ENCODE measurements around the gene ACAP1.
A peak's percentile ranks its signal among the peaks of the same experiment; 100 is the strongest.

The ACAP1 gene

GRCh38 chr17:7306911-7307685 is 29.2 kb upstream of the ACAP1 start, which contains the start of gene EIF5A:
Gene EIF5A (plus strand): TSS chr17:7307628. CDS start chr17:7309636, 2,008 bp downstream.
- Mint-ChIP-seq H3K4me3 (peak within 1 kb of the TSS; percentile 94), H3K4me1 (ENCODE audit: low read depth) (peaks cover 35% of the 10 kb centered on the region)
- intact Hi-C loops (cut with micrococcal nuclease) = loop anchor here (5.0 kb wide), 1 partner anchor 55 kb away; the partner anchor contains the start of genes CTDNEP1 and ELP5

GRCh38 chr17:7307686-7308624 is 28.4 kb upstream of the ACAP1 start:
- Mint-ChIP-seq H3K27ac (peak overlapping the region; percentile 95), H3K4me1 (ENCODE audit: low read depth) (peaks cover 44% of the 10 kb centered on the region), H3K27me3 (no peaks in the 10 kb centered on the region), H3K9me3 (no peaks in the 10 kb centered on the region), H3K36me3 (ENCODE audit: low read depth) (peaks cover 53% of the 10 kb centered on the region), H3K4me3 (peak overlapping the region; percentile 94)
- intact Hi-C loops (cut with micrococcal nuclease) = loop anchor here (5.0 kb wide), 1 partner anchor 56 kb away; the partner anchor contains the start of genes CTDNEP1 and ELP5

More at GRCh38 chr17:7306911-7307685, 29.2 kb upstream of the ACAP1 start, which contains the start of gene EIF5A:
- Mint-ChIP-seq H3K27me3 (no peaks in the 10 kb centered on the region), H3K27ac (peak within 1 kb of the TSS; percentile 95), H3K9me3 (no peaks in the 10 kb centered on the region), H3K36me3 (ENCODE audit: low read depth) (peaks cover 44% of the 10 kb centered on the region)

GRCh38 chr17:7308625-7309433 is 27.5 kb upstream of the ACAP1 start:
- Mint-ChIP-seq H3K27ac (peak overlapping the region; percentile 95), H3K4me1 (ENCODE audit: low read depth) (peaks cover 52% of the 10 kb centered on the region), H3K9me3 (no peaks in the 10 kb centered on the region), H3K36me3 (ENCODE audit: low read depth) (peaks cover 61% of the 10 kb centered on the region), H3K27me3 (no peaks in the 10 kb centered on the region), H3K4me3 (peak overlapping the region; percentile 94)
- intact Hi-C loops (cut with micrococcal nuclease) = loop anchor here (5.0 kb wide), 1 partner anchor 57 kb away; the partner anchor contains the start of genes CTDNEP1 and ELP5

GRCh38 chr17:7309628-7310027 is 26.7 kb upstream of the ACAP1 start:
- intact Hi-C loops (cut with micrococcal nuclease) = loop anchor here (5.0 kb wide), 1 partner anchor 57 kb away; the partner anchor contains the start of genes CTDNEP1 and ELP5
- H3K27ac Mint-ChIP-seq = peak overlapping the region; percentile 95
- H3K4me1 Mint-ChIP-seq (ENCODE audit: low read depth) = peaks cover 60% of the 10 kb centered on the region
- H3K27me3 Mint-ChIP-seq = no peaks in the 10 kb centered on the region
- peak overlapping the region; percentile 94 for H3K4me3 Mint-ChIP-seq
- peaks cover 69% of the 10 kb centered on the region for H3K36me3 Mint-ChIP-seq (ENCODE audit: low read depth)
- no peaks in the 10 kb centered on the region for H3K9me3 Mint-ChIP-seq

- intact Hi-C loops (cut with micrococcal nuclease) = no loop called here
Observed at GRCh38 chr17:7311110-7311705, 25.1 kb upstream of the ACAP1 start.

GRCh38 chr17:7312432-7313087 is 23.8 kb upstream of the ACAP1 start:
- no peak overlapping the region for H3K4me3 Mint-ChIP-seq
- no peaks in the 10 kb centered on the region for H3K27me3 Mint-ChIP-seq
- H3K36me3 Mint-ChIP-seq (ENCODE audit: low read depth) = peaks cover 92% of the 10 kb centered on the region
- H3K9me3 Mint-ChIP-seq = no peaks in the 10 kb centered on the region
- intact Hi-C loops (cut with micrococcal nuclease) = no loop called here
- H3K27ac Mint-ChIP-seq = peak overlapping the region; percentile 91
- peaks cover 76% of the 10 kb centered on the region for H3K4me1 Mint-ChIP-seq (ENCODE audit: low read depth)

More at GRCh38 chr17:7311110-7311705, 25.1 kb upstream of the ACAP1 start:
- Mint-ChIP-seq H3K9me3 (no peaks in the 10 kb centered on the region), H3K27me3 (no peaks in the 10 kb centered on the region), H3K36me3 (ENCODE audit: low read depth) (peaks cover 85% of the 10 kb centered on the region), H3K4me1 (ENCODE audit: low read depth) (peaks cover 63% of the 10 kb centered on the region), H3K4me3 (no peak overlapping the region), H3K27ac (no peak overlapping the region)

GRCh38 chr17:7313088-7313889 is 23.0 kb upstream of the ACAP1 start:
- no peak overlapping the region for H3K4me3 Mint-ChIP-seq
- intact Hi-C loops (cut with micrococcal nuclease) = no loop called here
- no peaks in the 10 kb centered on the region for H3K9me3 Mint-ChIP-seq
- peaks cover 81% of the 10 kb centered on the region for H3K4me1 Mint-ChIP-seq (ENCODE audit: low read depth)
- peak overlapping the region; percentile 91 for H3K27ac Mint-ChIP-seq
- peaks cover 97% of the 10 kb centered on the region for H3K36me3 Mint-ChIP-seq (ENCODE audit: low read depth)
- no peaks in the 10 kb centered on the region for H3K27me3 Mint-ChIP-seq

- H3K36me3 Mint-ChIP-seq (ENCODE audit: low read depth) = peaks cover 97% of the 10 kb centered on the region
- H3K4me1 Mint-ChIP-seq (ENCODE audit: low read depth) = peaks cover 75% of the 10 kb centered on the region
- no peaks in the 10 kb centered on the region for H3K27me3 Mint-ChIP-seq
- H3K9me3 Mint-ChIP-seq = no peaks in the 10 kb centered on the region
- intact Hi-C loops (cut with micrococcal nuclease) = no loop called here
- H3K4me3 Mint-ChIP-seq = peak overlapping the region; percentile 85
- peak overlapping the region; percentile 91 for H3K27ac Mint-ChIP-seq
Observed at GRCh38 chr17:7313890-7314718, 22.2 kb upstream of the ACAP1 start.

GRCh38 chr17:7314719-7315569 is 21.4 kb upstream of the ACAP1 start, which contains the start of gene GPS2:
Gene GPS2 (minus strand): TSS chr17:7315360. CDS start chr17:7315052, 308 bp downstream.
- intact Hi-C loops (cut with micrococcal nuclease) = no loop called here
- peak within 1 kb of the TSS; percentile 85 for H3K4me3 Mint-ChIP-seq
- H3K9me3 Mint-ChIP-seq = no peaks in the 10 kb centered on the region
- H3K27ac Mint-ChIP-seq = peak within 1 kb of the TSS; percentile 91
- no peaks in the 10 kb centered on the region for H3K27me3 Mint-ChIP-seq
- H3K4me1 Mint-ChIP-seq (ENCODE audit: low read depth) = peaks cover 66% of the 10 kb centered on the region
- peaks cover 97% of the 10 kb centered on the region for H3K36me3 Mint-ChIP-seq (ENCODE audit: low read depth)

- no peaks in the 10 kb centered on the region for H3K9me3 Mint-ChIP-seq
- peaks cover 97% of the 10 kb centered on the region for H3K36me3 Mint-ChIP-seq (ENCODE audit: low read depth)
- H3K4me3 Mint-ChIP-seq = peak overlapping the region; percentile 85
- H3K4me1 Mint-ChIP-seq (ENCODE audit: low read depth) = peaks cover 59% of the 10 kb centered on the region
- no peaks in the 10 kb centered on the region for H3K27me3 Mint-ChIP-seq
- intact Hi-C loops (cut with micrococcal nuclease) = no loop called here
- H3K27ac Mint-ChIP-seq = peak overlapping the region; percentile 91
Observed at GRCh38 chr17:7315570-7316235, 20.6 kb upstream of the ACAP1 start.

All from dendritic cell treated with granulocyte-macrophage colony-stimulating factor and Interleukin-4, amounts not matched to agents 40 ng/mL and 50 ng/mL, for 4 days (primary cell).